Measurements from ENCODE around the gene CELF2.

DNA sequence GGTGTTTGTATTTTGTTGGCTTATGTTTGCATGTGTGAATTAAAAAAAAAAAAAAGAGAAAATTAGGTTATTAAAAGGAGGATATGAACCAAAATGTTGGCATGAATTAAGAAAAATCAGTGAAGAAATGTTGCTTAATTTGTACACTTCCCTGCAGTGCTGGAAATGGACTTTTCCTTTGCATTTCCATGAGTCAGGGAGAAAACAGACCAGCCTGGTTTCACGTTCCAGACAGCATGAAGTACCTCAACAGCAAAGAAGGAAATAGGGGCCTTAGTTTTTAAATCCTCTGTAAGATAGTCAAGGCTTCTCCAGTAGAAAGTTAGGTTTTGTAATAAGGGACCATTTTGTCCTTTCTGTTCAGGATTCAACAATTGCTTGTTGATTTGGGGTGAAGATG lies 159.7 kb downstream of the CELF2 start:
- TF ChIP-seq, protein P1, sequence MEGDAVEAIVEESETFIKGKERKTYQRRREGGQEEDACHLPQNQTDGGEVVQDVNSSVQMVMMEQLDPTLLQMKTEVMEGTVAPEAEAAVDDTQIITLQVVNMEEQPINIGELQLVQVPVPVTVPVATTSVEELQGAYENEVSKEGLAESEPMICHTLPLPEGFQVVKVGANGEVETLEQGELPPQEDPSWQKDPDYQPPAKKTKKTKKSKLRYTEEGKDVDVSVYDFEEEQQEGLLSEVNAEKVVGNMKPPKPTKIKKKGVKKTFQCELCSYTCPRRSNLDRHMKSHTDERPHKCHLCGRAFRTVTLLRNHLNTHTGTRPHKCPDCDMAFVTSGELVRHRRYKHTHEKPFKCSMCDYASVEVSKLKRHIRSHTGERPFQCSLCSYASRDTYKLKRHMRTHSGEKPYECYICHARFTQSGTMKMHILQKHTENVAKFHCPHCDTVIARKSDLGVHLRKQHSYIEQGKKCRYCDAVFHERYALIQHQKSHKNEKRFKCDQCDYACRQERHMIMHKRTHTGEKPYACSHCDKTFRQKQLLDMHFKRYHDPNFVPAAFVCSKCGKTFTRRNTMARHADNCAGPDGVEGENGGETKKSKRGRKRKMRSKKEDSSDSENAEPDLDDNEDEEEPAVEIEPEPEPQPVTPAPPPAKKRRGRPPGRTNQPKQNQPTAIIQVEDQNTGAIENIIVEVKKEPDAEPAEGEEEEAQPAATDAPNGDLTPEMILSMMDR (IDR thresholded peaks at IDR 0.05), result no peak
- TF ChIP-seq POLR2AphosphoS5 (IDR thresholded peaks at IDR 0.05), result no peak
- TF ChIP-seq POLR2A (IDR thresholded peaks at IDR 0.05), result no peak

Measured in sigmoid colon (tissue), 4 donors.